NCI-H2227 (cell line): ENCODE measurements around the gene STPG2.

Experiments
- DNase-seq: peaks from one replicate; lab custom pipeline; 2025; ENCODE audit not compliant: unreplicated experiment; lab: John Stamatoyannopoulos, UW

The STPG2 gene

DNA sequence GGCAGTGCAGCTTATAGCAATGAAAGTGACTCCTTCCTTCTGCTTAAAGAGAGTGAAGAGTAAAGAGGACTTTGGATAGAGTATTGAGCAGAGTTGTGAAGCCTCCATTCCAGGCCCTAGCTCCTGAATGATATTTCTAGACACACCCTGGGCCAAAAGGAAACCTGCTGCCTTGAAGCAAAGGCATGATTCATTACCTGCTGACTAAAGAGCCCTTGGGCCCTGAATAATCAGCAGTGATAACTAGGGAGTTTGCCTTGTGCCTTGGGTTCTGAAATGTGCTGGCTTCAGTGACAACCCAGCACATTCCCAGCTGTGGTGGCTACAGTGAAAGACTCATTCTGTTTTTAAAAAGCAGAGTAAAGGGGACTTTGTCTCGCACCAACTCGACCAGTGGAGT lies 49.2 kb downstream of the STPG2 start:
- DNase-seq, result no peak

GRCh38 chr4:98093662-98094061 lies 49.6 kb downstream of the STPG2 start:
- DNase-seq, result no peak

- DNase-seq, result no peak
Measured at GRCh38 chr4:98092833-98093439, 50.3 kb downstream of the STPG2 start.

GRCh38 chr4:98081936-98082335 lies 61.3 kb downstream of the STPG2 start:
- no peak for DNase-seq

- DNase-seq, result no peak
Measured at GRCh38 chr4:98068495-98068894, 74.8 kb downstream of the STPG2 start.

DNA sequence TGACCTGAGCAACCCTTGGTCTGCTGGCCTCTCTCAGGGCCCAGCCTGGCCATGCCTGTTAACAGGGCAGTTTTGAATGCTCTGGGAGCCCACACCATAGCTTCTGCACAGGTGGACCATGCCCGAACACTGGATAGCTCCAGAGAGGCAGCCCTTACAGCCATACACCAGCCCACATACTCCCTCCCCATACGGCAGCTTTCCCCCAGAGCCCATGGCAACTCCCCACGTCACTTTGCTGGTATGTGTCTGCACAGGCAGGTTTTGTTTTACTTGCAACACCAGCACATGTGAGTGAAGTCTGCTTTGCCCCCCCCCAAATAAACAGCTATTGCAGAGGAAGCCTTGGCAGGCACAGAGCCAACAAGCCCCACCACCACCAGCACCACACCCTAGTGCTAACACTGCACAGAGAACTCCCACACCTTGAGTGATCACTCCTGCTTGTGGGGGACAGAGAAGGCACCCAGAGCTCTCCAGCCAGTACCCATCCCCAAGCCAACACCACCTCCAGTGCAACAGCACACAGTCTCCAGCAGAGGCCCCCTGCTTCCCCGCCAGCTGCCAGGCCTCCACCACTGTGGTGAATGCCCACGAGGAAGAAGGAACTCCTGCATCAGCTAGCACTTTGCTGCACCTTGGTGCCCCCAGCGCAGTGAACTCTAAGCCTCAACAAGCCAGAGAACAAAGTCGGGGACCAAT lies 87.3 kb downstream of the STPG2 start:
- no peak for DNase-seq

DNA sequence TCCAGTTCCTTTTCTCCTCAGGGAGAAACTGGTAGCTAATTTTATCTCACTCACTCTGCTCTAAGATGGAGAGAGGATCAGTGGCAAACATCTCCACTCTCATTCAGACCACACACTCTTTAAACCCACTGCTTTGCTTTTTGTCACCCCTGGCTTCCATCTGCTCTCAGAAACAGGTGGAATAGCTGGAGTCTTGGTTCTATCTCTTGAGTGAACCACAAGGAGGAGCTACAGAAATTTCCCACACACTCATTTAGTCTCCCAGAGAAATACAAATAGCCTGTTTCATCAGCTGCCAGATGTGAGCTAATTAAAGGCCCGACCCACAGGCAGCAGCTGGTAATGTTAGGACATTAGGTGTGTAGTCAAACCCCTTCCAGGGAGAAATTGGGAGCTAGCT lies 96.6 kb downstream of the STPG2 start:
- DNase-seq, result no peak

DNA sequence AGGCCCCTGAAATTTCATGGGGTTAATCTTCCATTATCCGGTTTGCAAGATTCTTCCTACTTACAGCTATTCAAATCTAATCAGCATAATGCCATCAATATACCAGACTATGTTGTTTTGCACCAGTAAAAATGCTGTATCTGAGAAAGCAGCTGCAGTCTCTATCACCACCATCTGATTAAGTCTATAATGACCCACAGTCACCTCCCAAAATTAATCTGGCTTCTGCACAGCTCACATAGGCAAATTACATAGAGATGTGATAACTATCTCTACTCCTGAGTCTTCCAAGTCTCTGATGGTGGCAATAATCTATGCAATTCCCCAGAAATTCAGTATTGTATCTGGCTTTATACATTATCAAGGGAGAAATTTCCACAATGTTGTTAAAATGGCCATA lies 113.2 kb downstream of the STPG2 start:
- DNase-seq, result no peak

GRCh38 chr4:98027827-98028226 lies 115.4 kb downstream of the STPG2 start:
- DNase-seq, result no peak

GRCh38 chr4:98026362-98026761 lies 116.9 kb downstream of the STPG2 start:
- DNase-seq, result no peak

GRCh38 chr4:98006814-98007412 lies 136.4 kb downstream of the STPG2 start:
- DNase-seq, result no peak

DNA sequence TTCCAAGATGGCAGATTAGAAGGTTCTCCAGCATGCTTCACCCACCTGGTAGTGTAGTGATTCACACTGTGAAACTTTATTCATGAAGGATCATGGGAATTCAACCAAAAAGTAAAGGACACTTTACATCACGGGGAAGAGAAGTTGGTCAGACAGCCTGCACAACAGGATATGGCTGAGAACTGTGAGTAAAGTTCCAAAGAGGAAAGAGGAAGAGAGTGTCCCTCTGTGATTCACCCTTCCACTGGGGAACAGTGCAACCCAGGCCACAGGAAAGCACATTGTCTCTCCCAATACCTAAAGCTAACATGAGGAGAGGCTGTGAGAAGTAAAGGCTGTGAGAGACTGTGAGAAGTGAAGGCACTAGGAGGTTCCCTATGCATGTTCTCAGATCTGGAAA lies 137.2 kb downstream of the STPG2 start:
- no peak for DNase-seq

GRCh38 chr4:98000940-98001339 lies 142.3 kb downstream of the STPG2 start:
- no peak for DNase-seq

- DNase-seq, result no peak
Measured at GRCh38 chr4:97998203-97998602, 145.1 kb downstream of the STPG2 start.

GRCh38 chr4:97994765-97995465 lies 148.4 kb downstream of the STPG2 start:
- no peak for DNase-seq

GRCh38 chr4:97990409-97990808 lies 152.9 kb downstream of the STPG2 start:
- DNase-seq, result no peak

- DNase-seq, result peak; percentile 38
Measured at GRCh38 chr4:97987019-97987648, 156.1 kb downstream of the STPG2 start.

DNA sequence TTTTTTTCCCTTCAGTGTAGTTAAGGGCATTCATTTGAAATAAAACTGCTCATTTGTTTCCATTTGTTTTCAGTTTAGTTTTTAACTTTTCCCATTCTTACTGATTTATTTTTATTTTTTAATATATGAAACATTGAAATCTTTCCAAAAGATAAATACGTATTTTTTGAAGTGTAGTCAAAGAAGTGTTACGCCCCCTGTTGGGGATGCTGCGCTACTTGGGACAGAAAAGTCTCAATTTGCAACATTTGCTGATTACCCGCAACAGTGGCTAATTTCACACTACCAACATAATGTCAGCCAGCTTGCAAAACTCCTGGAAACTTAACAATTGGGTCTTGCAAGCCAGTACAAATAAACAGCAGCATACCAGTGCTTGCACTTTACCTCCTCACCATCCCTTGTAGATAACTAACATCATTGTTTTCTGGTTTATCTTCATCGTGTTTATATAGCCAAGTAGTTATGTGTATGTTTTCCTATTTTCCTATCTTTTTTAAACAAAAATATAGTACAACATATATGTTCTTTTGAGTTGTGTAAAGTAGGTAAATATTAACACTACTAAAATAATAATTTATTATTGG lies 158.6 kb downstream of the STPG2 start:
- no peak for DNase-seq

DNA sequence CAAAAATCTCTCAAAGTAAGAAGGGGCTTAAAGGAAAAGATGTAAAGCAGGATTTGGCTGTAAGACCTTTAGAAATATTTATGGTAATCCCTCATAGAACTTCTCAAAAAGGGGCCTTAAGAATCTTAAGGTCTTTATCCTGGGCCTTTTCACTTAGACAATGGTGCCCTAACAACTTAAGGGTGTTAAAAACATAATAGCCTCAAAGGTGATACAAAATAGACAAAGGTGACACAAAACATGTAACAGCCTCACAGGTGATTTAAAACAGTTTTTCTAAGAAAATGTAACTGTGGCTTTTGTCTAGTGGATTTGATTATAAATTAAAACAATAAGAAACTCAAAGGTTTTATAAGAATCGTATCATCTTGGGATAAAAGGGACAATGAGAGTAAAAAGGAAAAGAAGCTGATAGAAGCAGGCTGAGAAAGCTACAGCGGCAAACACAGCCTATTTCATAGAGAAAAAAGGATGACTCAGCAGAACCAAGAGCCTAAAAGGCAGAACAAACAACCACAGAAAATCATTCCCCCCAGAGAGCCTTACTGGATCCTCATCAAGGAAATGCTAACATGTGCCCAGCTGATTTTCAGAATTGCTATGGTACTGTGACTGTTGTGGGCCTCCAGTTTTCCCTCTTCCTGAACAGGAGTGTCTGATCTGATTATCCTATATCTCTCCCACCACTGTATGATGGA lies 164.3 kb downstream of the STPG2 start:
- DNase-seq, result no peak

DNA sequence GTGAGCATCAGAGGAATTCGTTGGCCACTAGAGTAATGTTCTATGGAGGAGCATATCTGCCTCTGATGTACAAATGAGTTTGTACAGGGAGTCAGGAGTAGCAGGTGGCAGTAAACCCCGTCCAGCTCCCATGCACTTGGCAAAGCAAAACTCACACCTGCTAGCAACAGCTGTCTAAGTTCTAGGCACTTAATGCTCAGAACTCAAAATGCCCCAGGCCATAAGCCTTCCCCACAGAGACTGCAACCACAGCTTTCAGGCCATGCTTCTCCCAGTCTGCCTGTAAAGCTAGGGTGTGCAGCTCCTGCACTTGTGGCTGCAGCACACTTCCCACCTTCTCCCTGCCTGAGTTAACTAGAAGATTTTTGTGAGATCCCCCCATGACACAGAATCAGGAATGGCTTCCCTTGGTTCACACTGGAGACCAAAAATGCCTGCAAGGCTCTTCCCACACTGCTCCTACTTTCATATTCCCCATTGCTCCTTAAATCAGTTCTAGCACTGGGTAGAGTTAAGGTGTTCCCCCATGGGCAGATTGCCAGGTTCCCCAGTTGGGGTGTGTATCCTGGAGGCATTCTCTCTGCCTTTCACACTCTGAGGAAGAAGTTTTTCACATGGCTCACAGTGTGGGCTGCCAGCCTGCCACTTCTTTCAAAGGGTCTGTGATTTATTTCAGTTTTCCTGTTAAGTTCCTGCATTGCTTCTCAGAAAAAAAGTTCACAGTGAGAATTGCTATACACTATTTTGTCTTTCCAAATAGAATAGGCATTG lies 189.9 kb downstream of the STPG2 start:
- no peak for DNase-seq
